Lower lobe of right lung (tissue), 2 donors: Measurements from ENCODE around the gene TEAD4. TPM values are rescaled to one million over a fixed set of nuclear protein-coding genes. Genes with fewer than 3 reads are reported as not detected.

Experiments
- ATAC-seq, 2 donors: fragments of 200-7000 bp; cut with Tn5 transposase; one replicate each; pipeline ENCODE4 v1.9.1; 2020 to 2022; ENCODE audit warnings: mild to moderate bottlenecking in 2 of 2, moderate library complexity in 2 of 2
- DNase-seq: peaks from one replicate; pipeline ENCODE4 v3.0.0-alpha.2; 2020
- H3K27ac ChIP-seq: fragments of 200-600 bp; one replicate; pipeline ENCODE4 v1.8.0; 2022
- H3K27me3 ChIP-seq: fragments of 200-600 bp; one replicate; pipeline ENCODE4 v1.8.0; 2022; ENCODE audit warnings: low read depth
- H3K36me3 ChIP-seq: fragments of 200-600 bp; one replicate; pipeline ENCODE4 v1.8.0; 2022; ENCODE audit warnings: mild to moderate bottlenecking
- H3K4me1 ChIP-seq: fragments of 200-600 bp; one replicate; pipeline ENCODE4 v1.8.0; 2022
- H3K4me3 ChIP-seq: fragments of 200-600 bp; one replicate; pipeline ENCODE4 v1.8.0; 2022; ENCODE audit warnings: mild to moderate bottlenecking
- H3K9me3 ChIP-seq: fragments of 200-600 bp; one replicate; pipeline ENCODE4 v1.8.0; 2022
- intact Hi-C: fragments of 100-400 bp; cut with DNase I; formaldehyde crosslinking; loops from one replicate; pipeline ENCODE4 v1.11.0; 2022
- total RNA-seq: library from RNA; stranded (reverse); fragmentation: NEBNext Ultra II Directional; extraction: Animal tissue kit (Norgen Biotek cat#: 25700); gene quantifications from one replicate; pipeline ENCODE4 v1.2.1, GENCODE V29; 2021
- TF ChIP-seq, protein P1 (sequence below): fragments of 200-600 bp; IDR thresholded peaks from one replicate; pipeline ENCODE4 v1.8.0; 2022; ENCODE audit warnings: antibody characterized with exemption, mild to moderate bottlenecking
- donor health status: DM: no; HTN: yes; CAD: no; lungs with severe emphysema.

TEAD4 gene
- total RNA-seq, 1 donor from 2014 or later = 27.3 TPM

DNA sequence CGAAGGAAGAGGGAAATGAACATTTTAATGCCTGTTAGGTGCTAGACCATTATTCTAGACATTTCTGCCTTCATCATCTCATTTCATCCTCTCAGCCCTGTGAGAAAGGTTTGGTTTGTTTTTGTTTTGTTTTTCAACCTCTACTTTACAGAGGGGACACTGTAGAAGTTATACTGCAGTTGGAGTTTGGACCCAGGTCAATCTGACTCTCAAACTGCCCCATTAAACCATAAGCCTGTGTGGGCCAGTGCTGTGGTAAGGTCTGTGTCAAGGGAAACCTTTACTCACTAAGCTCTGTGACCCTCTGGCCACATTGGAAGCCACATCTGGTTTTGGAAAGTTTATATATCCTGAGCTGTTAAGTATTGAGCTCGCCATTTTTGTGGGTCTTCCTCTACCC lies 8.5 kb downstream of the TEAD4 start:
- intact Hi-C loops = no loop called here

DNA sequence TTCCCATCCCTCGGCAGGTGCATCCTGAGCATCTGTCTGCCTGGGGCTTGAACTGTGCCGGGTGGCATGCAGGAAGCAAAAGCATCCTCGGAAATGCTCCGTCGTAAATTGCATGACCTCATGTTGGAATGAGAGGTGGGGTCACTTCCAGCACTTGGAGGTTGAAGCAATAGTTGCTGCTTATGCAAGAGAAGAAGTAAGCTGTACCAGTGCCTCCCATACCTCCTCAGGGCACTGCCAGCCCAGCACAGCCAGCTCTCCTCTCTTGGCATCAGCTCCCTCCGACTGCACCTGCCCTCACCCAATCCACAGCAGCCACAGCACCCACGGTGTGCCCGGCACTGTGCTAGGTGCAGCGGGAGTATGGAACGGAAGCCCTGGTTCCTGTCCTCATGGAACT lies 11.5 kb downstream of the TEAD4 start:
- Histone ChIP-seq H3K27me3 (no peaks in the 10 kb centered on the region), H3K9me3 (no peaks in the 10 kb centered on the region), H3K4me3 (no peak overlapping the region), H3K4me1 (peaks cover 11% of the 10 kb centered on the region), H3K36me3 (no peaks in the 10 kb centered on the region), H3K27ac (no peak overlapping the region)
- intact Hi-C loops = no loop called here
- TF ChIP-seq, protein P1, sequence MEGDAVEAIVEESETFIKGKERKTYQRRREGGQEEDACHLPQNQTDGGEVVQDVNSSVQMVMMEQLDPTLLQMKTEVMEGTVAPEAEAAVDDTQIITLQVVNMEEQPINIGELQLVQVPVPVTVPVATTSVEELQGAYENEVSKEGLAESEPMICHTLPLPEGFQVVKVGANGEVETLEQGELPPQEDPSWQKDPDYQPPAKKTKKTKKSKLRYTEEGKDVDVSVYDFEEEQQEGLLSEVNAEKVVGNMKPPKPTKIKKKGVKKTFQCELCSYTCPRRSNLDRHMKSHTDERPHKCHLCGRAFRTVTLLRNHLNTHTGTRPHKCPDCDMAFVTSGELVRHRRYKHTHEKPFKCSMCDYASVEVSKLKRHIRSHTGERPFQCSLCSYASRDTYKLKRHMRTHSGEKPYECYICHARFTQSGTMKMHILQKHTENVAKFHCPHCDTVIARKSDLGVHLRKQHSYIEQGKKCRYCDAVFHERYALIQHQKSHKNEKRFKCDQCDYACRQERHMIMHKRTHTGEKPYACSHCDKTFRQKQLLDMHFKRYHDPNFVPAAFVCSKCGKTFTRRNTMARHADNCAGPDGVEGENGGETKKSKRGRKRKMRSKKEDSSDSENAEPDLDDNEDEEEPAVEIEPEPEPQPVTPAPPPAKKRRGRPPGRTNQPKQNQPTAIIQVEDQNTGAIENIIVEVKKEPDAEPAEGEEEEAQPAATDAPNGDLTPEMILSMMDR = no peak
- no peak for DNase-seq
- peak; percentile 44 to 49 for ATAC-seq

More for the DNA sequence above, 8.5 kb downstream of the TEAD4 start:
- H3K4me1 ChIP-seq = peaks cover 5% of the 10 kb centered on the region
- H3K4me3 ChIP-seq = no peak overlapping the region
- DNase-seq = no peak
- no peak overlapping the region for H3K27ac ChIP-seq
- H3K27me3 ChIP-seq = no peaks in the 10 kb centered on the region
- H3K9me3 ChIP-seq = no peaks in the 10 kb centered on the region
- H3K36me3 ChIP-seq = no peaks in the 10 kb centered on the region
- TF ChIP-seq, protein P1 = no peak
- ATAC-seq = no peak

DNA sequence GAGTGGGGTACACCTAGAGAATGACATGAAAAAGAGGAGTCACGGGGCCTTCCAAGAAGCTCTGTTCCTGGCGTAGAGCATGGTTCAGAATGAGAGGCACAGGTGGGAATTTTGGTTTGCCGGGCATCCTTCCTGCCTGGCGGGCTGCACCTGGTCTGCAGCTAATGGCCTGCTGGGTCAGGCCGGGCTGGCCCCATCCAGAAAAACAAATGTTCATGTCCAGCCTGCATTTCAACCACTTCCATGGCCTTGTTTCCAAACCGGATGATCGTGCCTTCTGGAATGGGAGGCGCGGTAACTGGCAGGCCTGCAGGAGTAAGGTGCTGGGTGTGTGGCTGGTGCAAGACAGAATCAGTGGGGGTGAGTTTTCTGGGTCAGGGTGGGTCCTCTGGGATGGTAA lies 14.4 kb downstream of the TEAD4 start:
- intact Hi-C loops = no loop called here
- H3K27ac ChIP-seq = no peak overlapping the region
- H3K4me1 ChIP-seq = peaks cover 11% of the 10 kb centered on the region
- H3K36me3 ChIP-seq = no peaks in the 10 kb centered on the region
- H3K9me3 ChIP-seq = no peaks in the 10 kb centered on the region
- no peaks in the 10 kb centered on the region for H3K27me3 ChIP-seq
- TF ChIP-seq, protein P1 = no peak
- DNase-seq (no peak), ATAC-seq (no peak)
- no peak overlapping the region for H3K4me3 ChIP-seq

DNA sequence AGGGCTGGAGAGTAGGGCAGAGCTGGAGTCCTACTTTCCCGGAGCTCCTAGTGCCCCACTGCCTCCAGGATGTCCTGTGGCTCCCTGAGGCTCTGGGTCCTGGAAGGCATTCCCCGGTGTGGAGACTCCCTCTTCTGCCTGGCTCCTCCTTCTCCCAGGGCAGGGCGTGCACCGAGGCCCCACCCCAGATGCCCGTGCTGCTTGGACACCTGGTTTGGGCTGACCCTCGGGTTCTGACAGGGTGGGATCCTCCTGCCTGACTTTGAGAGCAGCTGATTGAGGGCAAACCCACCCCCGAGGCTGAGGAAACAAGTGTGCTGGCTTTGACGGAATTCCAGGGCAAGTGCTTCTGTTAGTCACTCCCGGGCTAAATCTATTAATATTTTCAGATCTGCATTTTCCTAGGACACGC lies 15.4 kb downstream of the TEAD4 start:
- Histone ChIP-seq H3K9me3 (no peaks in the 10 kb centered on the region), H3K4me3 (no peak overlapping the region), H3K27ac (no peak overlapping the region), H3K27me3 (no peaks in the 10 kb centered on the region), H3K36me3 (no peaks in the 10 kb centered on the region), H3K4me1 (peaks cover 11% of the 10 kb centered on the region)
- ATAC-seq (peak; percentile 45 to 58), DNase-seq (no peak)
- TF ChIP-seq, protein P1 = no peak
- intact Hi-C loops = no loop called here

DNA sequence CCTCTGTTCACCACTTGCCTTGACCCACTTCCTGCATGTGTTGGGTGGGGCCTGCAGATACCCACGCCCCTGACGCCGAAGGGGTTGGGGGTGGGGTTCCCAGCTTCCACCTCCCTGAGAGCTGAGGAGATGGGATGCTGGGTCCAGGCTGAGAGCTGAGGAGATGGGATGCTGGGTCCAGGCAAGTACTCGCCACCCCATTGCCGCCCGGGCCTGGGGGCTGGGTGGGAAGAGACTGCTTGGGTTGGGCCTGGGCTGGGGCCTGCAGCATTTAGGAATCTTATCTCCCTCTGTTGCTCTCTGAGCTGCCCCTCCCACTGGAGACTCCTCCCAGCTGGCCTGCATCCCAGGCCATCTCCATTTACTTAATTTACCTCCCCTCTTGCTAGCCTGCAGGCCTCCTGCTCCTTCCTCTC lies 17.4 kb downstream of the TEAD4 start:
- Histone ChIP-seq H3K4me1 (peaks cover 6% of the 10 kb centered on the region), H3K27ac (no peak overlapping the region), H3K36me3 (no peaks in the 10 kb centered on the region), H3K9me3 (no peaks in the 10 kb centered on the region), H3K27me3 (no peaks in the 10 kb centered on the region), H3K4me3 (no peak overlapping the region)
- TF ChIP-seq, protein P1 = no peak
- no peak for DNase-seq
- ATAC-seq = no peak
- intact Hi-C loops = no loop called here

DNA sequence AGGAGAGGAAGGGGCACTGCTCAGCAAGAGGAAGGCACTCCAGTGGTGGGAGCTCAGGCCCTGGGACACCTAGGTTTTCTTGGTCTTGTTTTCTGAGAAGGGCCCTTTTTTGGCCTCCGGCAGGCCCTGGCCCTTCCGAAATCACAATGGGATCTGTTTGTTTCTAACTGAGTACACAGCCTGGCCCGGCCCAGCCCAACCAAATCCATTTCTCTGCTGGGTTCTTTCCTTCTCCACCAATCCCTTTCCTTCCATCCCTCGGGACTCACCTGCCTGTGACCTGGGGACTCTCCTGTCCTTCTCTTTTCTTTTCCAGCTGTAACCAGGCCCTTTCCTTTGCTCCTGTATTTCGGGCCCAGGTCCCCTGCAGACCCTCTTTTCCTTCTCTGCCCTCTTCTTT lies 18.6 kb downstream of the TEAD4 start:
- Histone ChIP-seq H3K27ac (no peak overlapping the region), H3K36me3 (no peaks in the 10 kb centered on the region), H3K4me1 (peaks cover 6% of the 10 kb centered on the region), H3K27me3 (no peaks in the 10 kb centered on the region), H3K4me3 (no peak overlapping the region), H3K9me3 (no peaks in the 10 kb centered on the region)
- DNase-seq (no peak), ATAC-seq (no peak)
- TF ChIP-seq, protein P1 = no peak
- intact Hi-C loops = no loop called here
